RWPE2 (cell line): ENCODE data around the gene HEYL.
A peak's percentile ranks its signal among the peaks of the same experiment; 100 is the strongest.

ENCODE experiments used
- ATAC-seq: fragments of 200-7000 bp; cut with Tn5 transposase; 3 replicates; pipeline ENCODE4 v1.9.1; 2021; ENCODE audit warnings: low read depth
- DNase-seq: peaks from one replicate; pipeline ENCODE4 v3.0.0-alpha.2; 2020; ENCODE audit warnings: low spot score
- H3K27ac ChIP-seq: fragments of 450-650 bp; 2 replicates; pipeline ENCODE4 v1.5.1; 2017; ENCODE audit warnings: mild to moderate bottlenecking; ENCODE audit not compliant: poor library complexity, severe bottlenecking
- H3K27me3 ChIP-seq: fragments of 250-450 bp; sonication (Bioruptor Pico); 2 replicates; pipeline ENCODE4 v1.5.1; 2021; ENCODE audit warnings: mild to moderate bottlenecking, moderate library complexity; ENCODE audit not compliant: insufficient read depth, poor library complexity, severe bottlenecking
- H3K36me3 ChIP-seq: fragments of 250-450 bp; sonication (Bioruptor Pico); 2 replicates; pipeline ENCODE4 v1.5.1; 2020; ENCODE audit warnings: low read depth, mild to moderate bottlenecking, moderate library complexity
- H3K4me1 ChIP-seq: fragments of 250-450 bp; sonication (Bioruptor Pico); 2 replicates; pipeline ENCODE4 v1.5.1; 2021; ENCODE audit warnings: mild to moderate bottlenecking, moderate library complexity; ENCODE audit not compliant: insufficient read depth, poor library complexity, severe bottlenecking
- H3K4me3 ChIP-seq: fragments of 250-450 bp; sonication (Bioruptor Pico); 2 replicates; pipeline ENCODE4 v1.5.1; 2021; ENCODE audit warnings: mild to moderate bottlenecking, moderate library complexity; ENCODE audit not compliant: severe bottlenecking
- H3K9me3 ChIP-seq: fragments of 250-450 bp; sonication (Bioruptor Pico); 2 replicates; pipeline ENCODE4 v1.5.1; 2021; ENCODE audit warnings: mild to moderate bottlenecking, moderate library complexity; ENCODE audit not compliant: severe bottlenecking
- TF ChIP-seq, protein P1 (sequence below): fragments of 450-650 bp; IDR thresholded peaks from one replicate; pipeline ENCODE4 v1.5.1; 2017; ENCODE audit warnings: mild to moderate bottlenecking, moderate library complexity; ENCODE audit not compliant: poor library complexity, severe bottlenecking

Gene HEYL

GRCh38 chr1:39673215-39673614 lies 33.8 kb upstream of the HEYL start:
- Histone ChIP-seq H3K4me1 (peaks cover 11% of the 10 kb centered on the region), H3K36me3 (no peaks in the 10 kb centered on the region), H3K9me3 (no peaks in the 10 kb centered on the region), H3K4me3 (no peak overlapping the region), H3K27me3 (peaks cover 27% of the 10 kb centered on the region), H3K27ac (no peak overlapping the region)
- ATAC-seq, result no peak
- TF ChIP-seq, protein P1, sequence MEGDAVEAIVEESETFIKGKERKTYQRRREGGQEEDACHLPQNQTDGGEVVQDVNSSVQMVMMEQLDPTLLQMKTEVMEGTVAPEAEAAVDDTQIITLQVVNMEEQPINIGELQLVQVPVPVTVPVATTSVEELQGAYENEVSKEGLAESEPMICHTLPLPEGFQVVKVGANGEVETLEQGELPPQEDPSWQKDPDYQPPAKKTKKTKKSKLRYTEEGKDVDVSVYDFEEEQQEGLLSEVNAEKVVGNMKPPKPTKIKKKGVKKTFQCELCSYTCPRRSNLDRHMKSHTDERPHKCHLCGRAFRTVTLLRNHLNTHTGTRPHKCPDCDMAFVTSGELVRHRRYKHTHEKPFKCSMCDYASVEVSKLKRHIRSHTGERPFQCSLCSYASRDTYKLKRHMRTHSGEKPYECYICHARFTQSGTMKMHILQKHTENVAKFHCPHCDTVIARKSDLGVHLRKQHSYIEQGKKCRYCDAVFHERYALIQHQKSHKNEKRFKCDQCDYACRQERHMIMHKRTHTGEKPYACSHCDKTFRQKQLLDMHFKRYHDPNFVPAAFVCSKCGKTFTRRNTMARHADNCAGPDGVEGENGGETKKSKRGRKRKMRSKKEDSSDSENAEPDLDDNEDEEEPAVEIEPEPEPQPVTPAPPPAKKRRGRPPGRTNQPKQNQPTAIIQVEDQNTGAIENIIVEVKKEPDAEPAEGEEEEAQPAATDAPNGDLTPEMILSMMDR, result no peak
- no peak for DNase-seq

DNA sequence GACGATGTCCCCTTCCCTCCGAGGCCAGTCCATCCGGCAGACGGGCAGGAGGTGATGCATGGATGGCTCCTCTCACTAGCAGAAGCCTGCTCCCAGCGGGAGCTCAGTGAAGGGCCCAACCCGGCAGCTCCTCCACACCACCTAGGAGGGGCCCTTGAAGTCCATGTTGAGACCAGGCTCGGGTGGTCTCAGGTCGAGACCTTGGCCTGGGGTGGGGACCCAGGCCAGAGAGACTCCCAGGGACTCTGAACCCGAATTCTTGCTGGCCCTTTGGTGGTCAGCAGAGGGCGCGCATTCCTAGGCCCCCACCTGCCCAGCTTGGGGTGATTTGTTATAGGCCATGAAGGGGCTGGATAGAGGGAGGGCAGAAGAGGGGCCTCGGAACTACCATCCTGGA lies 33.1 kb upstream of the HEYL start:
- no peaks in the 10 kb centered on the region for H3K9me3 ChIP-seq
- ATAC-seq (no peak), DNase-seq (no peak)
- TF ChIP-seq, protein P1, result peak; percentile 49
- H3K4me3 ChIP-seq, result no peak overlapping the region
- H3K27me3 ChIP-seq, result peaks cover 27% of the 10 kb centered on the region
- no peak overlapping the region for H3K27ac ChIP-seq
- H3K36me3 ChIP-seq, result no peaks in the 10 kb centered on the region
- H3K4me1 ChIP-seq, result peaks cover 11% of the 10 kb centered on the region

DNA sequence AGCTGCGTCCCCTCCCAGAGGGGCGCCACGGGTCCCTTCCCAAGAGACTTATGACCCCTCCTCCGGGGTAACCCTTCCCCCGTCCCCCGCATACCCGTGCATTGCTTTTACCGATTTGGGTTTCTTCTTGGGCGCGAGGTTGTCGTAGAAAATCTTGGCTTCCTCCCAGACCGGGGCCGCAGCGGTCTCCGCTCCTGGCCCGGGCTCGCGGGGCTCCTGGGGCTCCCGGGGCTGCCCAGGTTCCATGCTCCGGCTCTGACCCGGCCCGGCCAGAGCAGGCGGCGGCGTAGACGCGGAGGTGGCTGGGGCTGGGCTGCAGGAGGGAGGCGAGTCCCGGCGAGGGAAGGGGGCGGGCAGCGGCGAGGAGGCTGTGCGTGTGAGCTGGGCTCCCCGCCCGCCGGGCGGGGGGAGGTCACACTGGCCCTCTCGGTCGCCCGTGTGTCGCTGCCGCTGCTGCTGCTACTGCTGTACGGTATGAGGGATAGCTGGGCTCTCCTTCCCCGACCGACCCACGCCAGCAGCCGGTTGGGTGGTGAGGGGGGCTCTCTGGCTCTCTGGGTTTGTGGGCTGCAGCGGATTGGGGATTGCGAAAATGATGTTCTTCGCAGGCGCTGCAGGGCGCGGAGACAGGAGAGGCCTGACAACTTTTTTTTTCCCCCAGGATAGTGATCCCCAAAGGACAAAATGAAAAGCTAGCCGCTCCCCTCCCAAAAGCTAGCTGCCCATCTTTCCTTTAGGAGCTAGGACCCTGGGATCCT lies 32.5 kb upstream of the HEYL start, which contains the start of gene NT5C1A:
Gene NT5C1A, minus strand, starts transcription at position 315 of the 758 bp plus-strand sequence. Its CDS starts 69 bp downstream, at position 246.
- TF ChIP-seq, protein P1, result no peak
- peaks cover 9% of the 10 kb centered on the region for H3K4me1 ChIP-seq
- no peak for DNase-seq
- ATAC-seq, result peak; percentile 54
- peaks cover 27% of the 10 kb centered on the region for H3K27me3 ChIP-seq
- H3K27ac ChIP-seq, result no peak within 1 kb of the TSS
- peak within 1 kb of the TSS; percentile 26 for H3K4me3 ChIP-seq
- H3K36me3 ChIP-seq, result no peaks in the 10 kb centered on the region
- no peaks in the 10 kb centered on the region for H3K9me3 ChIP-seq

- Histone ChIP-seq H3K4me1 (peaks cover 3% of the 10 kb centered on the region), H3K4me3 (peak overlapping the region; percentile 26), H3K9me3 (no peaks in the 10 kb centered on the region), H3K27ac (no peak overlapping the region), H3K27me3 (peaks cover 27% of the 10 kb centered on the region), H3K36me3 (no peaks in the 10 kb centered on the region)
- ATAC-seq (no peak; the same call in 2 of the 3 replicates), DNase-seq (no peak)
- TF ChIP-seq, protein P1, result no peak
Observed at GRCh38 chr1:39671433-39671792, 32.0 kb upstream of the HEYL start.

GRCh38 chr1:39670689-39671088 lies 31.2 kb upstream of the HEYL start:
- ATAC-seq, result no peak
- TF ChIP-seq, protein P1, result no peak
- Histone ChIP-seq H3K36me3 (no peaks in the 10 kb centered on the region), H3K4me3 (no peak overlapping the region), H3K27me3 (peaks cover 27% of the 10 kb centered on the region), H3K4me1 (peaks cover 3% of the 10 kb centered on the region), H3K9me3 (no peaks in the 10 kb centered on the region), H3K27ac (no peak overlapping the region)
- DNase-seq, result no peak
